Urinary bladder (tissue), 4 donors: Measurements from ENCODE around the gene GABRR3. TPM values are rescaled to one million over a fixed set of nuclear protein-coding genes. Genes with fewer than 3 reads are reported as not detected.

Source experiments
- DNase-seq: peaks from one replicate; pipeline ENCODE4 v3.0.0-alpha.2; 2015; ENCODE audit errors: extremely low spot score
- H3K27ac ChIP-seq: one replicate; pipeline ENCODE4 v1.5.1; 2013; ENCODE audit warnings: low read depth, mild to moderate bottlenecking, moderate library complexity
- H3K36me3 ChIP-seq: one replicate; pipeline ENCODE4 v1.6.1; 2013; ENCODE audit warnings: mild to moderate bottlenecking, moderate library complexity; ENCODE audit not compliant: insufficient read depth
- H3K4me1 ChIP-seq: one replicate; pipeline ENCODE4 v1.6.1; 2013; ENCODE audit warnings: mild to moderate bottlenecking, moderate library complexity; ENCODE audit not compliant: insufficient read depth
- H3K4me3 ChIP-seq: one replicate; pipeline ENCODE4 v1.5.1; 2013; ENCODE audit warnings: low read depth, low read length
- WGBS: extraction: QIAGEN DNeasy Blood & Tissue Kit; methylation state at CpG from one replicate; pipeline ENCODE4 v1.1.7; 2013; 5-methylcytosine and 5-hydroxymethylcytosine counted together
- polyA plus RNA-seq: library from polyadenylated mRNA; stranded (reverse); fragments of 200-250 nt; gene quantifications from one replicate; pipeline ENCODE4 v1.2.3, GENCODE V29; 2013
- total RNA-seq: library from RNA; depleted of rRNA; stranded (reverse); fragments of >200 nt; gene quantifications from one replicate; pipeline ENCODE4 v1.2.3, GENCODE V29; 2014
- donor health status: healthy with polysubstance abuse.
- donor health status: healthy.

Gene GABRR3
- total and polyA plus RNA-seq, 2 donors: 0.01 to 0.11 TPM

DNA sequence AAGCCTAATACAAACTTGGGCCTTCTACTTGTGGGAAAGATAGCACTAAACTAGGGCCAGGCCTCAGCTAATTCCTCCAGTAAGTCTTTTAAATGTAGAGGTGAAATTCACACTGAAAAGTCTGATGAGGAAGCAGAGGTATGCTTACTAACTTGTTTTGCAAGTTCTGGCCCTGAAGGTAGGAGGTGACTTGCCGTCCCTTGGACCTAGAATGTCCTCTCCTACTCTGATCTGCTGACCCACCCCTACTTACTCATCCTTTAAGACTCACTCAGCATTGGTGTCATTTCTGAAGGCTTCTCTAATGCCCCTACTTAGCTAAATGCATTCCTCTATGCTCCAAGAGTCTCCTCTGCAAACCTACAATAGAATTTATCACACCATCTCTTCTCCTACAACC is 82.2 kb downstream of the GABRR3 start:
- DNase-seq: no peak
- Histone ChIP-seq H3K27ac (peak overlapping the region; percentile 64), H3K4me3 (no peak overlapping the region), H3K36me3 (peaks cover 2% of the 10 kb centered on the region), H3K4me1 (no peaks in the 10 kb centered on the region)
- WGBS: 89% methylated on average over 1 of the region's 1 CpG

DNA sequence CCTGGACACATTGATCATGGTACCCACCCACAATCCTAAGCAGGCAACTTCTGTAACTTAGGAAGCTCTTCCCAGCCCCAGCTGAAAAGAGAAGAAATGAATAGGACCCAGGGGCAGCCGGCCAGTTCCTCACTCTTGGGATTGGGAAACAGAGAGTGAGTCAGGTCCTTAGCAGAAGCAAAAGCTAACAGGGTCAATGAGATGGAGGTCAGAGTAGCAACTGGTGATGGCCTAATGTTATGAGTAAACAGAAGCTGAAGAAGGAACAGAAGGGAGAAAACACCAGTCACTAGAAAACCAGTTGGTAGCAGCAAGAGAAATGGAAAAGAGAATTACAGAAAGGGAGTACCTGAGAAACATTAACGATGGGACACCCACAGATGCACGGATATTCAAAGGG is 82.8 kb downstream of the GABRR3 start:
- WGBS: 92% methylated on average over 3 of the region's 3 CpGs
- Histone ChIP-seq H3K27ac (peak overlapping the region; percentile 64), H3K4me3 (no peak overlapping the region), H3K4me1 (no peaks in the 10 kb centered on the region), H3K36me3 (peaks cover 2% of the 10 kb centered on the region)
- no peak for DNase-seq

- 71% methylated on average over 3 of the region's 3 CpGs for WGBS
- DNase-seq: no peak
- Histone ChIP-seq H3K36me3 (peaks cover 6% of the 10 kb centered on the region), H3K27ac (no peak overlapping the region), H3K4me3 (no peak overlapping the region), H3K4me1 (no peaks in the 10 kb centered on the region)
Measured at GRCh38 chr3:97950360-97950759, 84.8 kb downstream of the GABRR3 start.

GRCh38 chr3:97949743-97950142 is 85.4 kb downstream of the GABRR3 start:
- Histone ChIP-seq H3K4me1 (no peaks in the 10 kb centered on the region), H3K27ac (no peak overlapping the region), H3K36me3 (peaks cover 10% of the 10 kb centered on the region), H3K4me3 (no peak overlapping the region)
- no peak for DNase-seq
- 55% methylated on average over 5 of the region's 5 CpGs for WGBS

DNA sequence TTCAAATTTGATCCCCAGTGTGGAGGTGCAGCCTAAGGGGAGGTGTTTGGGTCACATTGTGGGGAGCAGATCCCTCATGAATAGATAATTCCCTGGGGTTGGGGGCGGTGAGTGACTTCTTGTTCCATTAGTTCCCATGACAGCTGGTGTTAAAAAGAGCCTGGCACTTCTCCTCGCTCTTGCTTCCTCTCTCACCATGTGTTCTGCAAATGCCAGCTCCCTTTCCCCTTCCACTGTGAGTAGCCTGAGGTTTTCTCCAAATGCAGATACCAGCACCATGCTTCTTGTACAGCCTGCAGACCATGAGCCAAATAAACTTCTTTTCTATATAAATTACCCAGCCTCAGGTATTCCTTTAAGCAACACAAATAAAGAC is 86.0 kb downstream of the GABRR3 start:
- Histone ChIP-seq H3K36me3 (peaks cover 10% of the 10 kb centered on the region), H3K27ac (no peak overlapping the region), H3K4me1 (no peaks in the 10 kb centered on the region), H3K4me3 (no peak overlapping the region)
- WGBS: 93% methylated on average over 2 of the region's 2 CpGs
- no peak for DNase-seq

DNA sequence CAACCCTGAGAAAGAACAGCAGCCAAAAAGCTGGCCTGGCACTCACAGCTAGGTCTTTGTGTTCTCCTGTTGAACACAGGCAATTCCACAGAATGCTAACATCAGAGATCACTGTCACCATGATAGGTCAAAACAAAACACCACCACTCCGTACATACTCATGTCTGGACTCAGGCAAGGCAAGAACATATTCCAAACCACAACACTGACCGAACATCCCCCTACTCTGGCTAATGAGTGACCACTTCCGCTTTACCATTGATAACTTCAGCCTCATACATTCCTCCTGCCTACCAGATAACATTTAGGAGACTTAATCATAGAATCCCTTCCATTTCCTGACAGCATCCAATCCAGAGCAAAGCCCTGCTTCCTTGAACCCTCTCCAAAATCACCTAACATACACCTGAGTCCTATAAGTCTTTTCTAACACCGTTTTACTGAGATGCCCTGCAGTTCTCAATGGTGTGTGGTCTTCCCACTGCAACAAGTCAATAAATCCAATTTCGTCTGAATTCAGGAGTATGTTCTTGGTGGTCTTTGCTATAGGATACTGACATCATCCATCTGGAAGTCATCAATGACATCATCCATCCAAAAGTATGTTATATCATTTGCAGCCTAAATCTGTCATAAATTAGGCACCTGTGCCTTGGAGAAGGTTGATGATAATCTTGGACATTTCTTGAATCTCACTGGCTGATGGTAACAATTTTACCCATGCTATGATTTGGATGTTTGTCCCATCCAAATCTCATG is 86.6 kb downstream of the GABRR3 start:
- no peak for DNase-seq
- WGBS: 80% methylated on average over 5 of the region's 5 CpGs
- Histone ChIP-seq H3K4me1 (no peaks in the 10 kb centered on the region), H3K36me3 (peaks cover 10% of the 10 kb centered on the region), H3K27ac (no peak overlapping the region), H3K4me3 (no peak overlapping the region)

- H3K4me3 ChIP-seq: no peak overlapping the region
- H3K27ac ChIP-seq: no peak overlapping the region
- peaks cover 17% of the 10 kb centered on the region for H3K36me3 ChIP-seq
- 83% methylated on average over 4 of the region's 4 CpGs for WGBS
- H3K4me1 ChIP-seq: no peaks in the 10 kb centered on the region
- DNase-seq: no peak
Measured at GRCh38 chr3:97942801-97943546, 92.1 kb downstream of the GABRR3 start.

DNA sequence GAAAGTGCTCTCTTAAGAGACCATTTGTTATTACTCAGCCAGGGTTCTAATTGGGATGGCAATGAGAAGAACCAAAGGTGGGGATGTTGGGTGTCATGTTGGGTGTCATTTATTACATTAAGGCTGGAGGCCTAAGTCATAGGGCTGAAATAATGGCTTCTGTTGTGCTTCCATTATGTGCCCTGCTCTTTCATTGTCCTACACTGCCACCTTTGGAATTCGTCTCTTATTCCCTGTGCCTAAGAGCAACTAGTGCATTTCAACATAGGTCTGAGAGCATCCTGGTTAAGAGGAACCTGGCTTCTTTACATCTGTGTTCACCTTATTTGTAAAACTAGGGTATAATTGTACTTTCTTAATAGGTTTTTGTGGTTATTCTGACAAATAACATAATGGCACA is 95.1 kb downstream of the GABRR3 start:
- peaks cover 14% of the 10 kb centered on the region for H3K36me3 ChIP-seq

GRCh38 chr3:97939401-97939800 is 95.7 kb downstream of the GABRR3 start:
- no peak overlapping the region for H3K4me3 ChIP-seq
- no peak overlapping the region for H3K27ac ChIP-seq
- 97% methylated on average over 2 of the region's 2 CpGs for WGBS
- H3K4me1 ChIP-seq: no peaks in the 10 kb centered on the region
- H3K36me3 ChIP-seq: peaks cover 12% of the 10 kb centered on the region
- DNase-seq: no peak

More for the DNA sequence above, 95.1 kb downstream of the GABRR3 start:
- DNase-seq: no peak
- no peaks in the 10 kb centered on the region for H3K4me1 ChIP-seq
- H3K27ac ChIP-seq: no peak overlapping the region
- 75% methylated on average over 1 of the region's 1 CpG for WGBS
- no peak overlapping the region for H3K4me3 ChIP-seq

DNA sequence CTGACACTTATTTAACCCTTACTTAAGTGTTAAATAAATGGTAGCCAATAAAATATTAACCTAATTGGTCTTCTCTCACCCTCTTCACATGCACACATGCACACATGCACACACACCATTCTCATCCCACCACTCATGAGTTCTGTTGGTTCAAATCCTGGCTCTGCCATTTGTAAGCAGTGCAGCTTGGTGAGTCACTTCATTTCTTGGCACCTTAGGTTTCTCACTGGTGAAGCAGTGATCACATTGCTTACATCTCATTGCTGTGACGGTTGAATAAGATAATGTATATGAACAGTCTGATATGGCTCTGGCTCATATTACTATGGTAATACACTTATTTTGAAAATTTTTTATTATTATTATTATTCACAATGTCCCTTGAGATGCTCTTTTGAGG is 96.7 kb downstream of the GABRR3 start:
- Histone ChIP-seq H3K36me3 (peaks cover 15% of the 10 kb centered on the region), H3K27ac (no peak overlapping the region), H3K4me1 (no peaks in the 10 kb centered on the region), H3K4me3 (no peak overlapping the region)
- no peak for DNase-seq
- WGBS: 86% methylated on average over 1 of the region's 1 CpG

- Histone ChIP-seq H3K4me3 (no peak overlapping the region), H3K36me3 (peaks cover 12% of the 10 kb centered on the region)
- 88% methylated on average over 2 of the region's 2 CpGs for WGBS
Measured at GRCh38 chr3:97937205-97937604, 97.9 kb downstream of the GABRR3 start.

DNA sequence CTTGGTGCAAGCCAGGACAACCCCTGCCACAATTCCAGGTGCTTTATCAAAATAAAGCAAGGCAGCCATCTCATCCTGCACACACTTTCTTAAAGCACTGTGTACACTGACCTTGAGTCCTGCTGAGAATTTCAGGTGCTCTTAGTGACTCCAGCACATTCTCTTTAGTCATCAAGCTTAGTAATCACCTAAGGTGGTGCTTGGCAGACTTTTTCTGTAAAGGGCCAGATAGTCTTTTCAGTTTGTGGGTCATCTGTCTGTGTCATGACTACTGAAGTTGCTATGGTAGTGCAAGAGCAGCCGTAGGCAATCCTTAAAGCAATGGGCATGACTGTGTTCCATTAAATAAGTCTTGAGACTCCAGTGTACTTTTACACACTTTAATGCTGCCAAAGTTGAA is 99.3 kb downstream of the GABRR3 start:
- Histone ChIP-seq H3K4me1 (no peaks in the 10 kb centered on the region), H3K4me3 (no peak overlapping the region), H3K36me3 (peaks cover 11% of the 10 kb centered on the region), H3K27ac (no peak overlapping the region)
- DNase-seq: no peak
- 92% methylated on average over 1 of the region's 1 CpG for WGBS

More at GRCh38 chr3:97937205-97937604, 97.9 kb downstream of the GABRR3 start:
- H3K27ac ChIP-seq: no peak overlapping the region
- DNase-seq: no peak
- H3K4me1 ChIP-seq: no peaks in the 10 kb centered on the region
